Dedifferentiated amniotic fluid mesenchymal stem cell (primary cell): ENCODE results near the gene FHIT.

Experiments
- DNase-seq: peaks from one replicate; pipeline ENCODE4 v3.0.0-alpha.2; 2016; ENCODE audit errors: extremely low spot score

The FHIT gene

GRCh38 chr3:60000311-60001105, 1250.7 kb downstream of the FHIT start:
- DNase-seq, result no peak

GRCh38 chr3:59998058-59998457, 1253.2 kb downstream of the FHIT start:
- DNase-seq, result no peak

- no peak for DNase-seq
These were observed 1253.7 kb downstream of the FHIT start for GRCh38 chr3:59997583-59997982.

GRCh38 chr3:59996056-59996455, 1255.2 kb downstream of the FHIT start:
- DNase-seq, result no peak

- DNase-seq, result no peak
These were observed 1255.7 kb downstream of the FHIT start for GRCh38 chr3:59995563-59995962.

GRCh38 chr3:59994732-59995304, 1256.4 kb downstream of the FHIT start:
- no peak for DNase-seq

- DNase-seq, result no peak
These were observed 1258.7 kb downstream of the FHIT start for GRCh38 chr3:59992578-59992977.

GRCh38 chr3:59990915-59991314, 1260.3 kb downstream of the FHIT start:
- DNase-seq, result no peak

- DNase-seq, result no peak
These were observed 1268.7 kb downstream of the FHIT start for GRCh38 chr3:59982510-59982909.

GRCh38 chr3:59981377-59981776, 1269.9 kb downstream of the FHIT start:
- no peak for DNase-seq

GRCh38 chr3:59980576-59980975, 1270.7 kb downstream of the FHIT start:
- DNase-seq, result no peak

GRCh38 chr3:59979542-59979941, 1271.7 kb downstream of the FHIT start:
- DNase-seq, result no peak

- DNase-seq, result no peak
These were observed 1272.3 kb downstream of the FHIT start for GRCh38 chr3:59978979-59979378.

GRCh38 chr3:59970796-59971195, 1280.5 kb downstream of the FHIT start:
- no peak for DNase-seq

GRCh38 chr3:59970376-59970775, 1280.9 kb downstream of the FHIT start:
- no peak for DNase-seq

- no peak for DNase-seq
These were observed 1282.7 kb downstream of the FHIT start for GRCh38 chr3:59968513-59969045.

GRCh38 chr3:59963676-59964075, 1287.6 kb downstream of the FHIT start:
- DNase-seq, result no peak

- DNase-seq, result no peak
These were observed 1294.1 kb downstream of the FHIT start for GRCh38 chr3:59957150-59957549.

- no peak for DNase-seq
These were observed 1298.1 kb downstream of the FHIT start for GRCh38 chr3:59953104-59953503.

GRCh38 chr3:59949311-59949710, 1301.9 kb downstream of the FHIT start:
- DNase-seq, result no peak

GRCh38 chr3:59946401-59946800, 1304.9 kb downstream of the FHIT start:
- DNase-seq, result no peak

GRCh38 chr3:59940718-59941117, 1310.5 kb downstream of the FHIT start:
- no peak for DNase-seq

GRCh38 chr3:59939826-59940426, 1311.3 kb downstream of the FHIT start:
- no peak for DNase-seq
